ENCODE results near the gene MILR1.
"Not testable (repeated sequence)": the region's sequence is repeated elsewhere in the genome, so short reads cannot be mapped to it uniquely, and the experiment has no call there.

The MILR1 gene

DNA sequence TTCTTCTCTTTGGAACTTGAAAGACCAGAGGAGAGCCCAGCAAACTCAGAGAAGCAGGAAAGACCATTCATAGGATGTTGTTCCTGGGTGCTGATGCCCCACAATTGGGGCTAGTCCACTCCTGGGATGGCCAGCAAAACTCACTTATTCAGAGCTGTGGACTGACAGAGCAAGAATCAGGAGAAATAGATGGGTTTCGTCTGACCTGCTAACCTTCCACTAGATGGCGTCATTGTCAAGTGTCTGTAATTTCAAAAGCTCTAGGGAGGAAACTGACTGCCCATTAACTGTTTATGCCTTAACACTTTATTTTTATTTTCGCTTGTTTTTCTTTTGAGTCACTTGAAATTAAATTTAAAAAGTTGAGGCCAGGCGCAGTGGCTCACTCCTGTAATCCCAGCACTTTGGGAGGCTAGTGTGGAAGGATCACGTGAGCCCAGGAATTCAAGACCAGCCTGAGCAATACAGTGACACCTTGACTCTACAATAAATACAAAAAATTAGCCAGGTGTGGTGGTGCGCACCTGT is 28.7 kb upstream of the MILR1 start:
- Histone ChIP-seq H3K27ac (peak overlapping the region in 10 of 11 experiments; percentile 9 to 60 (median 36); a peak in 16 of 22 replicates), H3K4me2 (peak overlapping the region in 8 of 11 experiments; percentile 2 to 66 (median 26); a peak in 12 of 22 replicates), H3K9me3 (replicated peaks in 1 of 11) (no peaks in the 10 kb centered on the region), H3K36me3 (no peaks in the 10 kb centered on the region), H3K4me1 (peaks cover 0 to 71% (median 24%) of the 10 kb centered on the region in 10 experiments; a peak in 15 of 20 replicates), H3K27me3 (no peaks in the 10 kb centered on the region), H4K20me1 (no peaks in the 10 kb centered on the region), H3K4me3 (no peak overlapping the region), H3K9ac (peak overlapping the region in 9 of 11 experiments; percentile 6 to 51 (median 15); a peak in 9 of 22 replicates)
- no peak for TF ChIP-seq Cebpa-rat (IDR thresholded peaks at IDR 0.05)

DNA sequence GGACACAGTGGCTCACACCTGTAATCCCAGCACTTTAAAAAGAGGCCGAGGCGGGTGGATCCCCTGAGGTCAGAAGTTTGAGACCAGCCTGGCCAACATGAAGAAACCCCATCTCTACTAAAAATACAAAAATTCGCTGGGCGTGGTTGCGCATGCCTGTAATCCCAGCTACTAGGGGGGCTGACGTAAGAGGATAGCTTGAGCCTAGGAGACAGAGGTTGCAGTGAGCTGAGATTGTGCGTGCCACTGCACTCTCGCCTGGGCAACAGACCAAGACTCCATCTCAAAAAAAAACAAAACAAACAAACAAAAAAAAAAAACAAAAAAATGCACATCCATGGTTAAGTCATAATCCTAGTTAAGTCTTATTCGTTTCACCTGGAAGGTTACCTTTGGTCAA is 26.8 kb upstream of the MILR1 start:
- H3K9ac ChIP-seq; H4K20me1 ChIP-seq; H3K9me3 ChIP-seq (replicated peaks in 1 of 11); H3K27me3 ChIP-seq; H3K4me3 ChIP-seq; H3K27ac ChIP-seq; H3K4me2 ChIP-seq; H3K36me3 ChIP-seq: not testable (repeated sequence)
- peaks cover 0 to 61% (median 23%) of the 10 kb centered on the region in 10 experiments; a peak in 15 of 20 replicates for H3K4me1 ChIP-seq

- peaks cover 0 to 46% (median 18%) of the 10 kb centered on the region in 10 experiments; a peak in 15 of 20 replicates for H3K4me1 ChIP-seq
- H3K9me3 ChIP-seq (replicated peaks in 1 of 11) = no peaks in the 10 kb centered on the region
- H3K27me3 ChIP-seq = no peaks in the 10 kb centered on the region
- H3K4me2 ChIP-seq = peak overlapping the region in 5 of 11 experiments; percentile 20 to 60 (median 55); a peak in 9 of 22 replicates
- H3K4me3 ChIP-seq = no peak overlapping the region
- no peaks in the 10 kb centered on the region for H4K20me1 ChIP-seq
- H3K36me3 ChIP-seq = no peaks in the 10 kb centered on the region
- no peak overlapping the region for H3K9ac ChIP-seq
- H3K27ac ChIP-seq = no peak overlapping the region
- TF ChIP-seq Cebpa-rat (IDR thresholded peaks at IDR 0.05) = no peak
Measured at GRCh38 chr17:64423881-64424280, 25.0 kb upstream of the MILR1 start.

GRCh38 chr17:64424324-64424849 is 24.5 kb upstream of the MILR1 start:
- Histone ChIP-seq H3K27me3 (no peaks in the 10 kb centered on the region), H3K27ac (no peak overlapping the region), H3K36me3 (no peaks in the 10 kb centered on the region), H4K20me1 (no peaks in the 10 kb centered on the region), H3K4me1 (peaks cover 0 to 46% (median 18%) of the 10 kb centered on the region in 10 experiments; a peak in 15 of 20 replicates), H3K4me3 (no peak overlapping the region), H3K9me3 (replicated peaks in 1 of 11) (no peaks in the 10 kb centered on the region), H3K4me2 (peak overlapping the region in 5 of 11 experiments; percentile 20 to 60 (median 55); a peak in 9 of 22 replicates), H3K9ac (no peak overlapping the region)
- TF ChIP-seq Cebpa-rat (IDR thresholded peaks at IDR 0.05) = no peak

GRCh38 chr17:64425191-64425590 is 23.7 kb upstream of the MILR1 start:
- no peak overlapping the region for H3K27ac ChIP-seq
- no peaks in the 10 kb centered on the region for H3K36me3 ChIP-seq
- H3K4me3 ChIP-seq = no peak overlapping the region
- no peaks in the 10 kb centered on the region for H4K20me1 ChIP-seq
- no peaks in the 10 kb centered on the region for H3K9me3 ChIP-seq (replicated peaks in 1 of 11)
- peak overlapping the region in 1 of 11 experiments; percentile 55; a peak in 1 of 22 replicates for H3K4me2 ChIP-seq
- no peak for TF ChIP-seq Cebpa-rat (IDR thresholded peaks at IDR 0.05)
- H3K9ac ChIP-seq = no peak overlapping the region
- no peaks in the 10 kb centered on the region for H3K27me3 ChIP-seq
- H3K4me1 ChIP-seq = peaks cover 0 to 49% (median 16%) of the 10 kb centered on the region in 10 experiments; a peak in 15 of 20 replicates

- H3K4me1 ChIP-seq = peaks cover 0 to 52% (median 8%) of the 10 kb centered on the region in 10 experiments; a peak in 10 of 20 replicates
- H3K27ac ChIP-seq = no peak overlapping the region
- H3K27me3 ChIP-seq = no peaks in the 10 kb centered on the region
- TF ChIP-seq Cebpa-rat (IDR thresholded peaks at IDR 0.05) = no peak
- no peaks in the 10 kb centered on the region for H3K9me3 ChIP-seq (replicated peaks in 1 of 11)
- no peak overlapping the region for H3K9ac ChIP-seq
- no peaks in the 10 kb centered on the region for H4K20me1 ChIP-seq
- H3K36me3 ChIP-seq = no peaks in the 10 kb centered on the region
- H3K4me3 ChIP-seq = no peak overlapping the region
- H3K4me2 ChIP-seq = peak overlapping the region in 2 of 11 experiments; percentile 41 to 54; a peak in 3 of 22 replicates
Measured at GRCh38 chr17:64426596-64426995, 22.3 kb upstream of the MILR1 start.

DNA sequence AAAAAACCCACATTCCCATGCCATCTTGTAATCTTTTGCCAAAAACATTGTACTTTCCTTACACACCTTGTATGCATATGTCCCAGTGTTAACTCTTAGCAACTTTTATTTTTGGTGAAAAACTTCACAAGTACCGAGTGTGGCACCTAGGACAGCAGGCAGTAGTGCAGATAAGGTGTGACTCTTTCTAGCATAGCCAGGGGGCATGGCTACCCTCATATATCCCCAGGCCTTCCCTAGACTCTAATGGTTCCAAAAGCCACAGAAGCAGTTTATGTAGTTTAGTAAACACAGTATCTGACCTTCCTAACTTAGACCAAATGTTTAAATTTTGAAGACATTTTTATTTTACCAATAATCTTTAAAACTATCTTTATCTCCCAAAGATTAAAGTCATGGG is 20.5 kb upstream of the MILR1 start:
- no peaks in the 10 kb centered on the region for H3K27me3 ChIP-seq
- no peaks in the 10 kb centered on the region for H4K20me1 ChIP-seq
- peaks cover 0 to 4% (median 0%) of the 10 kb centered on the region in 11 experiments; a peak in 1 of 22 replicates for H3K36me3 ChIP-seq
- H3K4me2 ChIP-seq = no peak overlapping the region
- H3K9me3 ChIP-seq (replicated peaks in 1 of 11) = peaks cover 0 to 7% (median 3%) of the 10 kb centered on the region in 11 experiments; a peak in 16 of 22 replicates
- no peak overlapping the region for H3K4me3 ChIP-seq
- no peak for TF ChIP-seq Cebpa-rat (IDR thresholded peaks at IDR 0.05)
- H3K4me1 ChIP-seq = peaks cover 0 to 56% (median 8%) of the 10 kb centered on the region in 10 experiments; a peak in 10 of 20 replicates
- no peak overlapping the region for H3K27ac ChIP-seq
- H3K9ac ChIP-seq = 0 out of 22 replicates have a peak overlapping the region, but pooled peaks of 1 of the 11 experiments have one; percentile 22

GRCh38 chr17:64430036-64430435 is 18.9 kb upstream of the MILR1 start:
- H4K20me1 ChIP-seq, H3K4me3 ChIP-seq, H3K27me3 ChIP-seq, H3K9ac ChIP-seq: not testable (repeated sequence)
- 0 out of 22 replicates have a peak overlapping the region, but pooled peaks of 1 of the 11 experiments have one; percentile 6 for H3K27ac ChIP-seq
- H3K36me3 ChIP-seq = peaks cover 0 to 14% (median 0%) of the 10 kb centered on the region in 11 experiments; a peak in 7 of 22 replicates
- H3K4me2 ChIP-seq = peak overlapping the region in 3 of 11 experiments; percentile 15 to 71 (median 51); a peak in 5 of 22 replicates
- peaks cover 14 to 23% (median 19%) of the 10 kb centered on the region in 11 experiments for H3K9me3 ChIP-seq (replicated peaks in 1 of 11)
- peaks cover 0 to 40% (median 0%) of the 10 kb centered on the region in 10 experiments; a peak in 6 of 20 replicates for H3K4me1 ChIP-seq

GRCh38 chr17:64431534-64431933 is 17.4 kb upstream of the MILR1 start:
- Histone ChIP-seq H3K4me3 (no peak overlapping the region), H3K27me3 (no peaks in the 10 kb centered on the region), H3K36me3 (peaks cover 0 to 28% (median 3%) of the 10 kb centered on the region in 11 experiments; a peak in 11 of 22 replicates), H3K4me2 (peak overlapping the region in 2 of 11 experiments; percentile 51 to 71; a peak in 4 of 22 replicates), H3K9me3 (replicated peaks in 1 of 11) (peaks cover 29 to 38% (median 34%) of the 10 kb centered on the region in 11 experiments), H4K20me1 (no peaks in the 10 kb centered on the region), H3K27ac (peak overlapping the region in 2 of 11 experiments; percentile 16 to 41; a peak in 2 of 22 replicates), H3K4me1 (peaks cover 0 to 30% (median 0%) of the 10 kb centered on the region in 10 experiments; a peak in 6 of 20 replicates), H3K9ac (no peak overlapping the region; a peak in 1 of 22 replicates)
- TF ChIP-seq Cebpa-rat (IDR thresholded peaks at IDR 0.05) = no peak

Data from BLaER1 treated with 17β-estradiol and CSF1 and Interleukin-3, amounts not matched to agents 10 nM and 100 nM (cell line).